ENCODE data around the gene OGFOD3. TPM values are rescaled to one million over a fixed set of nuclear protein-coding genes. Genes with fewer than 3 reads are reported as not detected.

The OGFOD3 gene
- total and polyA plus RNA-seq, 9 of the 15 experiments (the other 6 are each of a cell fraction or from before 2014, with no cell fraction given), result 0.69 to 44.7 (median 18.9) TPM

DNA sequence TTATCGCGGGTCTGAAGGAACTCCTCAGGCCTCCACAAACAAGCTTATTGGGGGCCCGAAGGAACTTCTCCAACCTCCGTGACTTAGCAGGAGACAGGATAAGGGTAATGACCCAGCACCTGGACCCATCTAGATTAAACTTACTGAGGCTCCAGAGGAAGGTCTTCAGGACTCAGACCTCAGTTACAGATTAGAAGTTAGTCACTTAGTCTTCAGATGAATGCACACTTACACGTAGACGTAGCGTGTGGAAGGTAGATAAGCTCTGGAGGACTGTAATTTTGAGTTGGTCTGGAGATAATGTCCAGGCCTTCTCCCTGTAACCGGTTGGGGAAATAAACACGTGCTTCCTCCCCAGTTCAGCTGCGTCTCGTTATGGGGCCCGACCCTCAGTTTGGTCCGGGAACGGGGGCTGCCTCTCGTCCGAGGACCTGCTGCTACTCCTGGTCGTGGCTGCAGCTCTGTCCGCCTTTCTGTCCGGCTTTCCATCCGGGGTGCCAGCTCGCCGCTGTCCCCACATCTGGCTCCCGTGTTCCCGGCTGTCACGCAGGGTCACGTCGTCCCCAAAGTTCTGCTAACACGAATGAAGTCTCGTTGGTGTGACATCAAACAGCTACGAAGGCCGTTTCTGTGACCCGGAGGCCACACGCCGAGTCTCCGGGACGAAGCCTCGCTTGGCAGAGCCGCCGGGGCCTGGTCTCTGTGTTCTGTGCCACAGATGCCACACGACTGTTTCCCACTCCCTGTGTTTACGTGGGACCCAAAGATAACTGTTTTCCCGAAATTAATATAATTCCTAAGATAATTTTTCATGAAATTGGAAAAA is 73.0 kb downstream of the OGFOD3 start (continued):
- TF ChIP-seq, protein P1, sequence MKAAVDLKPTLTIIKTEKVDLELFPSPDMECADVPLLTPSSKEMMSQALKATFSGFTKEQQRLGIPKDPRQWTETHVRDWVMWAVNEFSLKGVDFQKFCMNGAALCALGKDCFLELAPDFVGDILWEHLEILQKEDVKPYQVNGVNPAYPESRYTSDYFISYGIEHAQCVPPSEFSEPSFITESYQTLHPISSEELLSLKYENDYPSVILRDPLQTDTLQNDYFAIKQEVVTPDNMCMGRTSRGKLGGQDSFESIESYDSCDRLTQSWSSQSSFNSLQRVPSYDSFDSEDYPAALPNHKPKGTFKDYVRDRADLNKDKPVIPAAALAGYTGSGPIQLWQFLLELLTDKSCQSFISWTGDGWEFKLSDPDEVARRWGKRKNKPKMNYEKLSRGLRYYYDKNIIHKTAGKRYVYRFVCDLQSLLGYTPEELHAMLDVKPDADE (conservative IDR thresholded peaks at IDR 0.05; ENCODE audit: control insufficient read depth, low read depth, low read length), result peak; percentile 47; the same call in 1 of the 2 replicates
- no peak for TF ChIP-seq POLR2A (conservative IDR thresholded peaks at IDR 0.05)
- no peak for TF ChIP-seq HNRNPUL1 (IDR thresholded peaks at IDR 0.05; ENCODE audit: low read length)
- peak; percentile 80 for TF ChIP-seq C11orf30 (IDR thresholded peaks at IDR 0.05; ENCODE audit: low read depth)
- no peak for TF ChIP-seq PPARD (CRISPR knock-in tag; IDR thresholded peaks at IDR 0.05)
- TF ChIP-seq ETS2 (tag; IDR thresholded peaks at IDR 0.05; ENCODE audit: borderline replicate concordance, poor library complexity, severe bottlenecking), result peak; percentile 66
- TF ChIP-seq, protein P2, sequence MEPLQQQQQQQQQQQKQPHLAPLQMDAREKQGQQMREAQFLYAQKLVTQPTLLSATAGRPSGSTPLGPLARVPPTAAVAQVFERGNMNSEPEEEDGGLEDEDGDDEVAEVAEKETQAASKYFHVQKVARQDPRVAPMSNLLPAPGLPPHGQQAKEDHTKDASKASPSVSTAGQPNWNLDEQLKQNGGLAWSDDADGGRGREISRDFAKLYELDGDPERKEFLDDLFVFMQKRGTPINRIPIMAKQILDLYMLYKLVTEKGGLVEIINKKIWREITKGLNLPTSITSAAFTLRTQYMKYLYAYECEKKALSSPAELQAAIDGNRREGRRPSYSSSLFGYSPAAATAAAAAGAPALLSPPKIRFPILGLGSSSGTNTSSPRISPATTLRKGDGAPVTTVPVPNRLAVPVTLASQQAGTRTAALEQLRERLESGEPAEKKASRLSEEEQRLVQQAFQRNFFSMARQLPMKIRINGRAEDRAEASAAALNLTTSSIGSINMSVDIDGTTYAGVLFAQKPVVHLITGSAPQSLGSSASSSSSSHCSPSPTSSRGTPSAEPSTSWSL (CRISPR knock-in tag; IDR thresholded peaks at IDR 0.05; ENCODE audit: borderline replicate concordance), result no peak
- TF ChIP-seq, protein P3, sequence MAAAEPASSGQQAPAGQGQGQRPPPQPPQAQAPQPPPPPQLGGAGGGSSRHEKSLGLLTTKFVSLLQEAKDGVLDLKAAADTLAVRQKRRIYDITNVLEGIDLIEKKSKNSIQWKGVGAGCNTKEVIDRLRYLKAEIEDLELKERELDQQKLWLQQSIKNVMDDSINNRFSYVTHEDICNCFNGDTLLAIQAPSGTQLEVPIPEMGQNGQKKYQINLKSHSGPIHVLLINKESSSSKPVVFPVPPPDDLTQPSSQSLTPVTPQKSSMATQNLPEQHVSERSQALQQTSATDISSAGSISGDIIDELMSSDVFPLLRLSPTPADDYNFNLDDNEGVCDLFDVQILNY (CRISPR knock-in tag; IDR thresholded peaks at IDR 0.05), result no peak
- TF ChIP-seq NR1H2 (CRISPR knock-in tag; IDR thresholded peaks at IDR 0.05), result no peak
- no peak for TF ChIP-seq NFXL1 (CRISPR knock-in tag; IDR thresholded peaks at IDR 0.05)
- TF ChIP-seq ZNF778 (CRISPR knock-in tag; IDR thresholded peaks at IDR 0.05), result no peak
- TF ChIP-seq ZBTB7A (IDR thresholded peaks at IDR 0.05; ENCODE audit: borderline replicate concordance, control insufficient read depth, low read depth, low read length), result peak; percentile 39
- TF ChIP-seq POU5F1 (IDR thresholded peaks at IDR 0.05; ENCODE audit: borderline replicate concordance, low read depth, low read length, partially characterized antibody), result no peak
- TF ChIP-seq ZSCAN32 (CRISPR knock-in tag; IDR thresholded peaks at IDR 0.05), result no peak
- TF ChIP-seq BACH1 (tag; IDR thresholded peaks at IDR 0.05), result peak; percentile 71
- TF ChIP-seq ZNF436 (CRISPR knock-in tag; IDR thresholded peaks at IDR 0.05), result no peak
- peak; percentile 90 for TF ChIP-seq HDAC2 (IDR thresholded peaks at IDR 0.05)
- TF ChIP-seq, protein P4, sequence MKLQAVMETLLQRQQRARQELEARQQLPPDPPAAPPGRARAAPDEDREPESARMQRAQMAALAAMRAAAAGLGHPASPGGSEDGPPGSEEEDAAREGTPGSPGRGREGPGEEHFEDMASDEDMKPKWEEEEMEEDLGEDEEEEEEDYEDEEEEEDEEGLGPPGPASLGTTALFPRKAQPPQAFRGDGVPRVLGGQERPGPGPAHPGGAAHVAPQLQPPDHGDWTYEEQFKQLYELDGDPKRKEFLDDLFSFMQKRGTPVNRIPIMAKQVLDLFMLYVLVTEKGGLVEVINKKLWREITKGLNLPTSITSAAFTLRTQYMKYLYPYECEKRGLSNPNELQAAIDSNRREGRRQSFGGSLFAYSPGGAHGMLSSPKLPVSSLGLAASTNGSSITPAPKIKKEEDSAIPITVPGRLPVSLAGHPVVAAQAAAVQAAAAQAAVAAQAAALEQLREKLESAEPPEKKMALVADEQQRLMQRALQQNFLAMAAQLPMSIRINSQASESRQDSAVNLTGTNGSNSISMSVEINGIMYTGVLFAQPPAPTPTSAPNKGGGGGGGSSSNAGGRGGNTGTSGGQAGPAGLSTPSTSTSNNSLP (IDR thresholded peaks at IDR 0.05; ENCODE audit: borderline replicate concordance, low read depth, low read length), result peak; percentile 56; the same call in 1 of the 2 replicates
- TF ChIP-seq SOX6 (IDR thresholded peaks at IDR 0.05), result peak; percentile 95
- TF ChIP-seq FOXK2 (conservative IDR thresholded peaks at IDR 0.05 in 1 of 2, IDR thresholded peaks at IDR 0.05 in 1 of 2; ENCODE audit: low read depth in 2 of 2), result peak; percentile 56 to 67
- TF ChIP-seq SREBF2 (CRISPR knock-in tag; IDR thresholded peaks at IDR 0.05), result no peak
- peak; percentile 96 for TF ChIP-seq GATAD2A (IDR thresholded peaks at IDR 0.05)
- peak; percentile 50 for TF ChIP-seq SMAD1 (IDR thresholded peaks at IDR 0.05; ENCODE audit: low read depth, low read length, partially characterized antibody)
- no peak for TF ChIP-seq HDGF (IDR thresholded peaks at IDR 0.05)
- peak; percentile 98 for TF ChIP-seq NCOR1 (IDR thresholded peaks at IDR 0.05)
